Measurements from ENCODE around the gene DNAL4.

DNAL4 gene

DNA sequence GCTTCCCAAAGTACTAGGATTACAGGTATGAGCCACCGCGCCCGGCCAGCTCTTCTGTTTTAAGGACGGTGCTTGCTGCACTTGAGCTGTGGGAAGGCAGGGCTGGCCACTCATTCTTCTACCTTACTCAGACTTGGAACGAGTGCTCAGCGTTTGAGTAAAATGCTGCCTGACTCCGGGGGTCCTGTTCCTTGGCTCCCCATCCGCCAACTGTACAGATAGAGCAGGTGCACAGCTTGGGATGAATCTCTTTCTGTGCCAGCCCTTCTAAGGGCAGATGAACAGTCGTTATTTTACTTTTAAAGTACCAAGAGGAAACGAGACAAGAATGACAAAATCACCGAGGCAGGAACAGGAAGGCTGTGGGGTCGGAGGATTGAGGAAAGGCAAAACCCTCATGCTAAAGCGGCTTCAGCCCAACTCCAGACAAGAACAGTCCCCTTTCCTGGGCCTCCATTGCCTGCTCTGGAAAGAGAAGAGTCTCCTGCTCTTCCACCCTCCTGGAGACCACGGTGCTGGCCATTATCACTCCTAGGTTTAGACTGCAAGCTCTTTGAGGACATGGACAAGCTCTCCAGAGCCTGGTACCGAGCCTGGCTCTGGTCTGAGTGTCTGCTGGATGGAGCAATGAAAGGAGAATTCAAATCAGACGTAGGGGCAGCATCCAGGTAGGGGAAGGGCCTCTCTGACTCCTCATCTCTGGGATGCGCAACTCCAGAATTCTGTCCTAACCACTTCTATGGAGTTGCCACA lies 37.1 kb downstream of the DNAL4 start:
- DNase-seq = no peak

GRCh38 chr22:38755911-38756532 lies 37.9 kb downstream of the DNAL4 start, which contains the start of gene SUN2:
TSS of gene SUN2 (minus strand) at chr22:38755998. CDS start at chr22:38752628, 3,370 bp downstream.
- peak; percentile 87 for DNase-seq

DNA sequence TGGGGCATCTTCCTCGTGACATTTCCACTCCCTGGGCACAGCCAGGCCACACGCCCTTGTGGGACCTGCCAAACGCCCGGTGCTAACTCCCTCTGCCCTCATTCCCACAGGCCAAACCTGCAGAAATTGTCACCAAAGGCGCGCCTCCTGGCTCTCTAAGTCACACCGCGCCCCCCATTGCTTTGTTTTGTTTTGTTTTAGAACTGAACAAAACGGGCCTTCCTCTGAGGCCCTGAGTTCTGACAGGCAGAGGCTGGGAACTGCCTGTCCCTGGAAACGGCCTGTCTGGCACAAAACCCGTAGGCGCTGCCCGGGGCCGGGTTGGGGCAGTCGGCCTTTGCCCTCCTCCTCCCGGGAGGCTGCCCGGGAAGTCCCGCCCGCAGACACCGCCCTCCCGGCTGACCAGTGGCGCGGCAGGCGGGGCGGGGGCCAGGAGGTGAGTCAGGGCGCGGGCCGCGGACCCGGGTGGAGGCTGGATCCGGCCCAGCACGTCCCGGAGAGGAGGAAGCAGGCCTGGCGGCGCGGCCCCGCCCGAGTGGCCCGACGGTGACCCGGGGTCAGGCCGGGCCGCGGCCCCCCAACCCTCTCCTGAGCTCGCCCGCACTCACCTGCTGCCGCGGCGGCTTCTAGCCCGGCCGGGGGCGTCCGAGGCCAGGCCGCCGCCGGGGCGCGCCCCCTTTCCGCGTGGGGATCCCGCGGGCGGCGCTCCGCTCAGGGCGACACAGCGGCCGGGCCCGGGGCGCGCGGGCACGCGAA lies 38.6 kb downstream of the DNAL4 start:
- no peak for DNase-seq

- DNase-seq = no peak
Measured at GRCh38 chr22:38754751-38755154, 39.2 kb downstream of the DNAL4 start.

- DNase-seq = peak; percentile 52
Measured at GRCh38 chr22:38753948-38754750, 39.8 kb downstream of the DNAL4 start.

GRCh38 chr22:38751422-38752346 lies 42.3 kb downstream of the DNAL4 start:
- DNase-seq = no peak

GRCh38 chr22:38751066-38751421 lies 42.9 kb downstream of the DNAL4 start:
- DNase-seq = no peak

DNA sequence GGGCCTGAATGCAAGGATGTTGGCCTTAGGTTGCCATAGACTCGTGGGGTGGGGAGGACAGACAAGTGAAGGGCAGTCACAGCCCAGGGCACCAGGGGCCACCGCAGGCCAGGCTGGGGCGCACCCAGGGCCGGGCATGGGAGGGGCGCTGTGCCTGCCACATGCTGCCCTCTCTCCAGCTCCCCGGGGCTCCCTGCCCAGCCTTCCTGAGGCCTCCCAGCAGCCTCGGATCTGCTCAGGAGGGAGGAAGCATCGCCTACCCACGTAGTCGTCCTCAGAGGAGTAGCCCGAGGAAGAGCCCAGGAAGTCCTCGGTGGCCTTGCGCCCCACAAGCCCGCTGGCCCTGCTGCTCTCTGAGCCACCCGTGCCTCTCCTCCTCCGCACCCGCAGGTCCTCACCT lies 43.3 kb downstream of the DNAL4 start:
- no peak for DNase-seq

DNA sequence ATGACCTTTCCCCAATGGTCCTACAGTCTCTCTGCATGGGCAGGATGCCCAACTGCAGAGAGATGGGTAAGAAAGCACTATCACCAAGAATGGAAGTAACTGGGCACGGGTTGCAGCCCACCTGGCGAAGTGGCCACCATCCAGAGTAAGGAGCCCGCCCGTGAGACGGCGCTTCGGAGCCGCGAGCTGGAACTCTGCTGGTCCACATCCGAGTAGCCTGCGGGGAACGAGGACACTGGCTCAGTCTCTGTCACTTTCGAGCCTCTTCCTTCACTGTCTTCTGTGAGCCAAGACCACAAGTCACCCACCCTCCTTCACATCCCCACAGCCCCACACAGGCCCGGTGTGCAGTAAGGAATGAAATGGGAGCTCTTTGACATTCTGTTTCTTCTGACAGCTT lies 43.8 kb downstream of the DNAL4 start:
- DNase-seq = no peak

DNA sequence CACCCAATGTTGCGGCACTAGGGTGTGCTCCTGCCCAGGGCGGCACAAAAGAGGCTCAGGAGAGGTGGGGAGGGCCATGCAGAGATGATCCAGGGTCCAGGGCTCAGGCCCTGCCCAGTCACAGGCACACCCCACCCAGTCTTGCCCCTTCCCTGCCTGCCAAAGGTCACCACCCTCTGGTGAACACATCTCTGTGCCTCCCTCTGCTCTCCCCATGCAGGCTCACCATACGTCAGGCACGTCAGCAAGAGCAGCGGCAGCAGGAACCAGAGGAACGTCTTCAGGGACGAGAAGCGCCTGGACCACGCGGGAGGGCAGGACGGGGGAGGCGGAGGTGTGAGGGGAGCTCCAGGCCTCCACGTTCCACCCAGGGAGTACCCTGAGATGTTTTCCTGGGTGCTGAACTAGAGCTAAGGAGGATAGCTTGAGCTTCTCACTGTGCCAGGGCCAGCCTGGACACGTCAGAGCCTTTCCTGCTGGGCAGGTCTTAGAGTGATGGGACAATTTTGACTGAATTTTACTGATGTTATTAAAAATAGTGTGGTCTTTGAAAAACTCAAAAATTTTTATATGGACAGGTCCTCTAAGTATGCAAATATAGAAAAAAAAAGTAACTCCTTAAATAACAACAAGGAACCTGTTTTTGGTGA lies 45.3 kb downstream of the DNAL4 start:
- no peak for DNase-seq

DNA sequence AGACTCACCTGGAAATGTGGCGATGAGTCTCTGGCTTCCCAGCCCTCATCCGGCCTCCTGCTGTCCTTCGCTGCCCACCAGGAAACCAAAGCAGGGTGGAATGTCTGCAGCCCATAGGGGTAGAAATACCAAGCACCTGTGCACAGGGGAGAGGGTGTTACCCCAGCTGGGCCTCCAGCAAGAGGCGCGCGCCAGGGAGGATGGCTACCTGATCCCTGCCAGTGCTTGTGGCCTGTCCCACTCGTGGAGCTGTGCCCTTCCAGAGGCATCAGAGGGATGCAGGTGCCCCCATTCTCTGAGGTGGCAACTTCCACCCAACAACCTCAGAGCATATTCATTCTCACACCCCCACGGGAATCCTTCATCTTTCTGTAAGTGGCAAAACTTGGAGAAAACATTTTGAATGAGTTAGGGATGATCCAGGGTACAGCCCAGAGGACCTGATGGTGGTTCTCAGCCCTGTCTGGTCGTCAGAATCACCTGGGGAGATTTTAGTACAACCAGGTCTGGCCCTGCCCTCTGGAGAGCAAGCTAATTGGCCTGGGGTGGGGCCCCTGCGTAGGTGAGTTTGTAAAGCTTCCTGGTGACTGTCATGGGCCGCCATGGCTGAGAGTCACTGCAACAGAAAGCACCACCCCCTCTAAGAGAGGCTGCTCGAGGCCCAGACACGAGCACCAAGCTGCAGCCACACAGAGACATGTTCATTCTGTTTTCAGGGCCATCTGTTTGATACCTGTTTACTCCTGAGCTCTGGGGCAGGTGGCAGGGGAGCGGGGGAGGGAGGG lies 48.1 kb downstream of the DNAL4 start:
- DNase-seq = peak; percentile 88

GRCh38 chr22:38744981-38745380 lies 49.0 kb downstream of the DNAL4 start:
- no peak for DNase-seq

- no peak for DNase-seq
Measured at GRCh38 chr22:38742176-38742942, 51.6 kb downstream of the DNAL4 start.

DNA sequence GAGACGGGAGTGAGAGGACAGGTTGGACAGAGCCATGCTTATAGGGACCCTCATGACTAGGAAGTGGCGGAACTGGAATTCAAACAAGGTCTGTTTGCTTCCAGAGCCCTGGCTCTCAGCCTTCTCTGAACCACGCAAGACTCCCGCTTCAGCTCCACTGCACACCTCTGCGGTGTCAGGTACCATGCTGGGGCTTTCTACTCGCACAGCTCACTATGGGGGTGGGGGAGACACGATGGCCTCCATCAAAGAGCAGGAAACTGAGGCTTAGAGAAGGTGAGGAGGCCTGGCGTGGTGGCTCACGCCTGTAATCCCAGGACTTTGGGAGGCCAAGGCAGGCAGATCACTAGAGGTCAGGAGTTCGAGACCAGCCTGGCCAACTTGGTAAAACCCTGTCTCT lies 52.4 kb downstream of the DNAL4 start:
- DNase-seq = no peak

- DNase-seq = no peak
Measured at GRCh38 chr22:38741166-38741565, 52.8 kb downstream of the DNAL4 start.

DNA sequence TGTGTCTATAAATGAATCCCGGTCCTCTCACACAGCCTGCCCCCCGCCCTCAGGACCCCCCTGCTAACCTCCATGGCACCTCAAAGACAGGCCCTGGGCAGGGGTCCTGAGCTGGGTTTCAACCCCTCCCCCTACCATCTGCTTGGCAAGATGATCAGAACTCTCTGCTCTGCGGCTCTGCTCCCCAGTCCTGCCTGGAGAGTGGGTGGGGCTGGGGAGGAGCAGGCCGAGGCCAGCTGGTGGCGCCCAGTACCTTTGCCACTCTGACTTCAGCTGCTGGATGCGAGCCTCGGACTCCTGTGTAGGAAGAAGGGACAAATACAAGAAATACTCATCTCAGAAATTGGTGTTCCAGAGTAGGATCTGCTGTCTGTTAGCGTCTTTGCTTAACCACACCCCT lies 53.2 kb downstream of the DNAL4 start:
- no peak for DNase-seq

DNA sequence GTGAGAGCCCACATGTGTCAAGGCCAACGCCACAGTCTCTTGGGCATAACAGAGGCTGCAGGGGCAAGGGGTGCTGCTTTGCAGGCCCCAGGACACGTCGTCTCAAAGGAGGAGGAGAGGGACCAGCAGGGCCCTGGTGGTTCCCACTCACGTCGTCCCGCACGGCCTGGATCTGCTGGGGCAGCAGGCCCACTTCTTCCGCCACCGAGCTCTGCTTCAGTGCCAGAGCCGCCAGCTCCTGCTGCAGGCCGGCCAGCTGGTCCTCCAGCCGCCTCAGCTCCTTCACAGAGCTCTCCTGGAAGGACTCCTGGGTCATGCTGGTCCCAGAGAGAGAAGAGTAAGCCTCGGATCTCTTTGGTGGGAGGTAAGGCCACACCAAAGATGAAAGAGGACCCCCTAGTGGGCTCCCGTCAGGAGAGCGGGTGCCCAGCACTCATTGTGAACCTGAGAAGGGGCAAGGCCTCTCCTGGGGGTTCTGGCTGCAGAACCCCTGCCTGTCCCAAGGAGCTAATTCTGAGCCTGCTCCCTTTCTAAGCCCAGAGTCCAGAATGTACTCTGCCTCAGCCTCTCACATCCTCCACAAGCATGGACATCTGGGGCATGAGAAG lies 53.7 kb downstream of the DNAL4 start:
- no peak for DNase-seq

- no peak for DNase-seq
Measured at GRCh38 chr22:38739300-38740055, 54.5 kb downstream of the DNAL4 start.
